Measurements from ENCODE around the gene CPNE4. TPM values are rescaled to one million over a fixed set of nuclear protein-coding genes. Genes with fewer than 3 reads are reported as not detected.

The CPNE4 gene
- total RNA-seq, result 12.2 TPM

GRCh38 chr3:132034486-132035464 lies at the start of gene CPNE4:
CPNE4 (minus strand) TSS chr3:132035014.

GRCh38 chr3:131502530-131503319 lies 532.1 kb downstream of the CPNE4 start, which contains the start of gene MRPL3:
MRPL3 (minus strand) TSS chr3:131502971; CDS start chr3:131502821, 150 bp downstream.

Small RNA genes lying within 50 kb of the gene (small RNA-seq; reads per million reads assigned to genes)
- gene AC107027.2 (ENCODE audit: low replicate concordance) (not detected), gene MIR5704 (ENCODE audit: low replicate concordance) (not detected)
